HCEC 1CT (cell line): ENCODE data around the gene TRIM63.

Experiments used
- DNase-seq: peaks from one replicate; pipeline ENCODE4 v3.0.0-alpha.2; 2017

The TRIM63 gene

DNA sequence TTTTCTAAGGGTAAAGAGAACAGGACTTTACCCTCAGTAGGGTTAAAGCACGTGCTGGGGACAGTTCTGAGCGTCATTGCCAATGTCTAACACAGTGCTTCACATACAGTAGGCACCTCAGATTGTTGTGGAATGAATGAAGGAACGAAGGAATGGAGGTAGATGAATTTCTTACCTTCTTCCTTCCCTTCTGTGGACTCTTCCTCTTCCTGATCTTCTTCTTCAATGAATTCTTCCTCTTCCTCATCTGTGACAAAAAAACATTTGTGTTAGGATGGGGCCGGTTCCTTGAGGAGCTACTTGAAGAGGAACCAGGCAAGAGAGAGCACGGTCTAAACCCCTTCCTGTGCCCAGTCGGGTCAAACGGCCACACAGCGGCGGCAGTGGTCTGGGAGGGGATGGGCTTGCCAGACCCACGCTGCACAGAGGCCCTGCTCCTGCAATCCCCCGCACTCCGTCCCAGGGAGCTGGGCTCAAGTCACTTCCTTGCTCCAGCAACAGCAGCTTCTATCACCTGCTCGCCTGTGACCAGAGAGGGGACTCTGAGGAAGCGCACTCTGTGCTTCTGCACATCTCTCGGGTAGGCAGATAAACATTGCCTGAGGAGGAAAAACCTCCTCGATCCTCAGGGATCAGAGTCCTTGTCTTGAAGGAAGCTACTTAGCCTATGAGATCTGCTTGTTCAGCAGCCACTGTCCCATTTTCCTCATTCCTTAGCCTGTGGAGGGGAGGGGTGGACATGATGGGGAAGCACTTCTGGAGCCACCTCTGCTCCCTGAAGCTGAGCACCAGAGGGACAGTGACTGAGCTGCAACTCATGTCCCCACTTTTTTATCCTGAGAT, 13.5 kb downstream of the TRIM63 start:
- DNase-seq: no peak

- no peak for DNase-seq
Measured at GRCh38 chr1:26050248-26050640, 17.2 kb downstream of the TRIM63 start.

- no peak for DNase-seq
Measured at GRCh38 chr1:26049531-26050247, 17.7 kb downstream of the TRIM63 start.

GRCh38 chr1:26047278-26047874, 20.1 kb downstream of the TRIM63 start:
- DNase-seq: no peak

DNA sequence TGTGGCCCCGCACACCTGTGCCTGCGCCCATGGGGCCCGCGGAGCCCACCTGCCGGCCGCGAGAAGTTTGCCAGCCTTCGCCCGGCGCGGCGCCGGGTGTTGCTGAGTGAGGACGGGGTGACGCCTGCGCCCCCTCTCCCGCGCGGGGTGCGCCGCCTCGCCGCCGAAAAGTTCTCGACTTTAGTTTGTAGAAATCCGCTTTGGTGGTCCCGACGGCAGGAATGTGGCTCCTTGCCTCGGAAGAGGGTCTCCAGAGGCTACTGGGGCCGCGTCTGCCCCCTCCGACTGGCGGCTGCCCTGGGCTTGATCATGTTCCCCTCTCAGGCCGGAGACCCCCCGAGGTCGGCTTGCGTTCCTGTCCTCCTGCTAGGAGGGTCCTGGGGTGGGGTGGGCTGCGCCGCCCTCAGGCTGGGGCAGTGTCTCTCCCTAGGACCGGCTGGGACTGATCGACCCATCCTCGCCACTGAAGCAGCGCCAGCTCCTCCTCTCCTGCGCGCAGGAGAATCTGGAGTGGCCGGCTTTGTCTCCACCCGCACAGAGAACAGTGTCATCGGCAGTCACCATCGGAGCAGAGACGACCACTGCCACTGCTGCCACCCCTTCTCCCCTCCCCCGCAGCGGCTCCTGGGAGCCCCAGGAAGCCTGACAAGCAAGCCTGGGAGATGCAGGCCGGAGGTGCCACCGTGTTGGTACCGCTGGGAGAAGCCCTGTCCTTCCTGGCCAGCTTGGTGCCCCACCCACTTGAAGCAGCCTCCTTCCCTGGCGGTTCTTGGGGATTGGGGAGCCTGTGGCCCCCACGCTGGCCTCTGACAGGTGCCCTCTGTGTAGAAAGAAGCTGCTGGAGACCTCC, 21.0 kb downstream of the TRIM63 start:
- no peak for DNase-seq

- DNase-seq: no peak
Measured at GRCh38 chr1:26045722-26046245, 21.6 kb downstream of the TRIM63 start, which contains the start of gene SLC30A2. TSS of gene SLC30A2 (minus strand) at chr1:26046118. CDS start at chr1:26045896, 222 bp downstream.

- DNase-seq: no peak
Measured at GRCh38 chr1:26044971-26045721, 22.3 kb downstream of the TRIM63 start.

GRCh38 chr1:26044414-26044813, 23.0 kb downstream of the TRIM63 start:
- no peak for DNase-seq

DNA sequence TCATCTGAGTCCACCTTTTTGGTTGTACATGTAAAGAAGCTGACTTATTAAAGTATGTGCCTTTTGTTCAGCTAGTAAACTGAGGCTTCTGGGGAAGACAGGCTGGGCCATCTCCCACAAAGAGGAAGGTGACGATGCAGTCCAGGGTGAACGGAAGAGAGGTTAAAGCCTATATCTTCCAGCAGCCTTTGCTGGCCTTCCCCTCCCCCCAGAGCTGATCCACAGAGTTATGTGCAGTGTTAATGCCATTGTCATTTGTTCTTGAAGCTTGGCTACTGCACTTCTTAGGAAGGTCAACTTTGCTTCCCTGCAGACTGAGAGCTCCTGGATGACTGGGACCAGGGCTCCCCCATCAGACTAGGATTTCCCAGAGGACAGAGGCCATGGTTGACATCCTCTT, 23.7 kb downstream of the TRIM63 start:
- DNase-seq: no peak

DNA sequence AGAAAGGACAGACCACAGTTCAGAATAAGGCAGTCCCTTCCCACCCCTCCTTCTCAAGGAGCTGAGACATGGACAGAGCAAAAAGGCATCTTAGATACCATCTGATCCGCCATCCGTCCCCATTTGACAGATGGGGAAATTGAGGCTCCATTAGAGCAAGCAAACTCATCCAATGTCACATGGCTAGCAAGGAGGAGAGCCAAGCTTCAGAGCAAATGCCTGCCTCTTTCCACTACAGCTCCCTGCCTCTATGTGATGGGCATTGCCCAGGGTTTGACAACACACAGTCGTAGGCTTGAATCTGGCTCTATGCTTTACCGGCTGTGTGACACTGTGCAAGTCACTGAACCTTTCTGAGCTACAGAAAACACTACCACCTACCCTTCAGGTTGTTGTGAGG, 25.5 kb downstream of the TRIM63 start:
- no peak for DNase-seq

DNA sequence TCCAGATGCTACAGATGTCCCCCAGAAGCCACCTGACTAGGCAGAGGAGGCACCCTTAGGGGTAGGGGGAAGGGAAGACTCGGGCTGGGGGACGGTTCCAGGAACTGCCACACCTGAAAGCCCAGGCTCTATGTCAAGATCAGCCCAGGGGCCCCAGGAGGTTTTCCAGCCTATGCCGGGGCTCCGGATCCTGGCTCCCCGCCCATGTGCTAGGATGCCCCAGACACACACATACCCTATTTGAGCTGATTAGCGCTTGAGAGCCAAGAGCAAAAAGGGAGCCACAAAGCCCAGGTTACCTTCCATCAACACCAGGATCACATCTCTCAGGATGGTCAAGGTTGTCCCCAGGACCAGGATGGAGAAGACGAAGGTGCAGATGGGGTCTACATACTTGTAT, 26.0 kb downstream of the TRIM63 start:
- no peak for DNase-seq

GRCh38 chr1:26038904-26039303, 28.5 kb downstream of the TRIM63 start:
- no peak for DNase-seq

- no peak for DNase-seq
Measured at GRCh38 chr1:26038477-26038876, 29.0 kb downstream of the TRIM63 start.

- no peak for DNase-seq
Measured at GRCh38 chr1:26037904-26038303, 29.5 kb downstream of the TRIM63 start.

GRCh38 chr1:26036756-26037281, 30.6 kb downstream of the TRIM63 start:
- DNase-seq: no peak

DNA sequence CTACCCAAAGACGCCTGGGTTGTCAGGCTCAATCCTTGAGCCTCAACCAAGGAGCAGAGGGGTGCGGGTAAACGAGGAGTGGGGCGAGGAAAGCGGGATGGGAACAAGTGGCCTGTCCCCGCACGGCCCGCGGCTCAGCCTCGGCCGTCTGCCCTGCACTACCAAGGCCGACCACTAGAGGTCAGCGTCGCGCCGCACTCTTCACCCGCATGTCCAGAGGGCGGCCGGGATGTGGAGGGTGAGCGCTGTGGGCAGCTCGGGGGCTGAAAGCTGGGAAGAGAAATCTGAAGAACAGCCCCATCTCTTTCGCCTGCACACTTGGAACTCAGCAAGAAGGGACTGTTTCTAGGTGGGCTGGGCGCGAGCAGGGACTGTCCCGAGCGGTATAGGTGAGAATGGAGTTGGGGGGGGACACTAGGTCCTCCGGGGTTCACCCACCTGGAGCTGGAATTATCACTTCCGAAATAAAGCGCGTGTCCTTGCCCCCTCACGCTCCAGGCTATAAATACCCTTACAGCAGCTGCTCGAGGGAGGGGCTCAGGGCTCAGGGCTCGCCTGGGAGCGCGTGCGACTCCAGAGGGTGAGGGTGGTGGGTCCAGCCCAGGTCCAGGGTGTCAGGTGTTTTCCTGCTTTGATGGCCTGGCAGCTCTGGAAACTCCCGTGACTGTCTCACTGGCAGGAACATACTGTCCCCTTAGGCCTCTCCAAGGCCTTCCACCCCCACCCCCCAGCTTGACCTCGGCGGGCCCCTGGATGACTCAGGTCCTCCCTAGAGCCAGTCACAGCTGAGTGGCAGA, 31.3 kb downstream of the TRIM63 start:
- peak; percentile 62 for DNase-seq

DNA sequence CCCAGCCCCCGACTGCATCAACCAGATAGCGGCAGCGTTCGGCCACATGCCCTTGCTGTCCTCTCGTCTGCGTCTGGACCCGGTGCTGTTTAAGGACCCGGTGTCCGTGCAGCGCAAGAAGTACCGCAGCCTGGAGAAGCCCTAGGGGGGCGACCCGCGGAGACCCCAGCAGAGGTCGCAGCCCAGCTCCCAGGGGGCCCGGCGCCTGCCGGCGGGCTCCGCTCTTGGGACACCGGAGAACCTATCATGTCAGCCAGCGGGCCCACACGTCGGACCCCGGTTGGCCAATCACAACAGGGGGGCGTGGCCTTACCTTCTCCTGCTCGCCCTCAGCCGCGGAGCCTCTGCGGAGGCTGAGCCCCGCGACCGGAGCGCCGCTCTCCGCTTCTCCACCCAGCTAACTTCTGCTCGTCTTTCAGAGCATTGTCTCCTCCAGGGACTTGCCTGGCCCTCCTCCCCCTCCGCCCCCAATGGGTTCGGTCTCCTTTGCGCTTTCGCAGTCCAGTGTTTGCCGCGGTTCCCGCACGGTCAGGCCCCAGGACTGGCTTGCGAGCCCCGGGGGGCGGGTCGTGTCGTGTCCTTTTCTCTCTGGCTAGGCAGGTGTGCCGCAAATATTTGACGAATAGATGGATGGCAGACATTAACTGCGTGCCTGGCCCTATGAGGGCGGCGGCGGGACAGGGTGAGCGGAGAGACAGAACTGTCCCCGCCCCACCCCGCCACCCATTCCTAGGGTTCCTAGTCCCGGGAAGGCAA, 32.0 kb downstream of the TRIM63 start:
- peak; percentile 90 for DNase-seq

- DNase-seq: no peak
Measured at GRCh38 chr1:26034504-26035202, 32.8 kb downstream of the TRIM63 start.

DNA sequence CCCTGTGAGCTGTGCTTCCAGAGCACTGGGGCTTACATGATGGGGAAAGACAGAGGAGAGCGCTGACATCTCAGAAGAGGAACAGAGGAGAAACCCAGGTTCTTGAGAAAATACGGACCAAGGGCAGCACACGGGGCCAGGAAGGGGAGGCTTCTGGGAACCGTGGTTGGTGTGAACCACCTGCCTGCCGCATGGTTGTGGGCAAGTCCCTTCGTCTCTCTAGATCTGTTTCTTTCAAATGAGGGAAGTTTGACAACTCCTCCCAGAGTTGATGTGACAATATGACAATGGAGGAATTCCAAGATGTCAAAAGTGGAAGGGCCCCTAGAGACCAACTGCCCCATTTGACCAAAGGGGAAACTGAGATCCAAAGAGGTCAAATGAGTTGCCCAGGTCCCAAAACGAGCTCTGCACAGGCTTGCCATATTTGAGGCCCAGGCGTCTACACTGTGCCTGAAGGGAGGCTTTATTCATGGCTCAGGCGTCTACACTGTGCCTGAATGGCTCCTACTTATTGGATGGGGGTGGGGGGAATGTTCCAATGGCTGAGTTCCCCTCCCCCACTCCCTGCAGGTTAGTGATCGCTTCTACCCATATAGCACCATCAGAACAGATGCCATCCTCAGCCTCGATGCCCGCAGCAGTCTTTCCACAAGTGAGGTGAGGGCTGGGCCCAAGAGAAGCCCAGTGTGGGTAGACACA, 34.6 kb downstream of the TRIM63 start:
- DNase-seq: no peak
